MM.1S (cell line): ENCODE results near the gene SCGB3A1.

Experiments used
- CTCF ChIP-seq: fragments of 300-600 bp; sonication (generic); IDR thresholded peaks from 2 replicates; pipeline ENCODE4 v1.5.1; 2016; ENCODE audit warnings: antibody characterized with exemption, low read length, mixed read lengths
- EZH2 ChIP-seq: fragments of 300-600 bp; sonication (generic); optimal IDR thresholded peaks from 2 replicates; pipeline ENCODE3; 2017; ENCODE audit warnings: low read depth, mild to moderate bottlenecking, antibody characterized with exemption, low read length, mixed read lengths

- TF ChIP-seq CTCF (no peak), EZH2 (no peak)
Measured at GRCh38 chr5:180613814-180614188, 22.5 kb upstream of the SCGB3A1 start.
